SH-SY5Y (cell line): Measurements from ENCODE around the gene MSANTD3.

Experiments used
- GATA2 ChIP-seq: IDR thresholded peaks from 2 replicates; pipeline ENCODE4 v1.6.1; 2011; ENCODE audit warnings: mild to moderate bottlenecking, low read depth, low read length
- GATA3 ChIP-seq: IDR thresholded peaks from 2 replicates; pipeline ENCODE4 v1.6.1; 2011; ENCODE audit warnings: low read depth, mild to moderate bottlenecking, low read length, moderate library complexity

The MSANTD3 gene

DNA sequence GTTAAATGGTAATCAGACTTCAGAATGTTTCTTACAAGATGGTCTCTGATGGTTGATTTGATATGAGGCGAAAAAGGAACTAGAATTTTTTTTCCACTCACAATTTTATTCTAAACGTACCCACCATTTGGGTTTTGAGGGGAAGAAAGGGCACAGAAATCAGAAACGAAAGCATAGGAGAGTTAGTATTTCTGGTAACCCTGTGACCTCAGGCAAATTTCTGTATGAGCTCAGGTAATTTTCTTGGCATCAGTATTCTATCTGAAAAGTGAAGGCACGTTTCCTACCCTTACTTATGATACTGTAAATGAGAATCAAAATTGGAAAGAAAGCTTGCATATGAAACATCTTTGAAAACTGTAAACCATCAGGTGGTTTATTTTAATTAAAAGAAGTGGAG, 72.5 kb downstream of the MSANTD3 start:
- TF ChIP-seq GATA3 = no peak
- TF ChIP-seq GATA2 = no peak

DNA sequence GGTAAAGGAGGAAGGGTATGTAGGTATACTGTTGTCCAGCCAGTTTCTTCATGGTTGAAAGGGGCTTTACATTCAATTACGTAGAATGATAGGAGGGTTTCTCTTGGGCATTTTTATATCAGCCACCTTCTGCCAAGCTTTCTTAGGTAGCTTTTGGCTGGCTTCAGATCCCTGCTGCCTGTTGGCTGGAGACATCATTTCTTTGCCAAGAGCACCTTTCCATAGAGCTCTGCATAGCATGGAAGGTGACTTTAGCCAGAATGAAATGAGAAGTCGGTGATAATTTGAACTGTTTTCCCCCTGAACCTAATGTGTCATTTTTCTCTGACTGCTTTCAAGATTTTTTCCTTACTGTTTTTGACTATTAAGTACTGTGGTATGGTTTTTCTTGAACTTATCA, 72.9 kb downstream of the MSANTD3 start:
- no peak for TF ChIP-seq GATA3
- TF ChIP-seq GATA2 = no peak
